ENCODE measurements around the gene ZDHHC13. TPM values are rescaled to one million over a fixed set of nuclear protein-coding genes. Genes with fewer than 3 reads are reported as not detected.

ZDHHC13 gene
- total RNA-seq, 1 experiment from 2014 or later: 20.9 TPM

DNA sequence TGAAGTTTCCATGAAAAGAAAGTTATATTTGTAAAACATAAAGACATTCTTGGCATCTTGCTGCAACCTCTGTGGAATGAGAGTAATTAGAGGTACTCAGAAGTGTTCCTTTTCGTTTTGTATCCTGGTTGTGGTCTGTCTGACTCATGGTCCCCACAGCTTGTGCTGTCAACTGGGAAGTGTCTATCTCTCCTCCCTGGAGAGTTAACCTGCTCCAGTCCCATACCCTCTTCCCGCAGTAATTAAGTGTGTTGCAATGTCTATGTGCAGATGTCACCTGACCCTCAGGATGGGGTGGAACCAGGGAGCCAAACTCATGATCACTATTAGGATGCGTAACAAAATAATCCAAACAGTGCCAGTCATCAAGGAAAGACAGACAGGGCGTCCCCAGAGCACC lies 23.0 kb upstream of the ZDHHC13 start:
- TF ChIP-seq, protein P1, sequence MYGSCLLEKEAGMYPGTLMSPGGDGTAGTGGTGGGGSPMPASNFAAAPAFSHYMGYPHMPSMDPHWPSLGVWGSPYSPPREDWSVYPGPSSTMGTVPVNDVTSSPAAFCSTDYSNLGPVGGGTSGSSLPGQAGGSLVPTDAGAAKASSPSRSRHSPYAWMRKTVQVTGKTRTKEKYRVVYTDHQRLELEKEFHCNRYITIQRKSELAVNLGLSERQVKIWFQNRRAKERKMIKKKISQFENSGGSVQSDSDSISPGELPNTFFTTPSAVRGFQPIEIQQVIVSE (CRISPR knock-in tag; IDR thresholded peaks at IDR 0.05; ENCODE audit: borderline replicate concordance): no peak
- TF ChIP-seq ZNF423 (CRISPR knock-in tag; IDR thresholded peaks at IDR 0.05): no peak
- TF ChIP-seq, protein P2, sequence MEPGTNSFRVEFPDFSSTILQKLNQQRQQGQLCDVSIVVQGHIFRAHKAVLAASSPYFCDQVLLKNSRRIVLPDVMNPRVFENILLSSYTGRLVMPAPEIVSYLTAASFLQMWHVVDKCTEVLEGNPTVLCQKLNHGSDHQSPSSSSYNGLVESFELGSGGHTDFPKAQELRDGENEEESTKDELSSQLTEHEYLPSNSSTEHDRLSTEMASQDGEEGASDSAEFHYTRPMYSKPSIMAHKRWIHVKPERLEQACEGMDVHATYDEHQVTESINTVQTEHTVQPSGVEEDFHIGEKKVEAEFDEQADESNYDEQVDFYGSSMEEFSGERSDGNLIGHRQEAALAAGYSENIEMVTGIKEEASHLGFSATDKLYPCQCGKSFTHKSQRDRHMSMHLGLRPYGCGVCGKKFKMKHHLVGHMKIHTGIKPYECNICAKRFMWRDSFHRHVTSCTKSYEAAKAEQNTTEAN (CRISPR knock-in tag; IDR thresholded peaks at IDR 0.05): no peak
- no peak for TF ChIP-seq ELF4 (CRISPR knock-in tag; IDR thresholded peaks at IDR 0.05; ENCODE audit: low read depth)
- TF ChIP-seq IRF1 (CRISPR knock-in tag; IDR thresholded peaks at IDR 0.05): no peak
- no peak for TF ChIP-seq E2F5 (CRISPR knock-in tag; IDR thresholded peaks at IDR 0.05)
- no peak for TF ChIP-seq PRRX2 (CRISPR knock-in tag; IDR thresholded peaks at IDR 0.05)
- TF ChIP-seq GABPB1 (CRISPR knock-in tag; IDR thresholded peaks at IDR 0.05): no peak
- TF ChIP-seq SMAD4 (CRISPR knock-in tag; IDR thresholded peaks at IDR 0.05): no peak
- no peak for TF ChIP-seq ZNF532 (CRISPR knock-in tag; IDR thresholded peaks at IDR 0.05; ENCODE audit: borderline replicate concordance)
- TF ChIP-seq ZNF396 (CRISPR knock-in tag; IDR thresholded peaks at IDR 0.05; ENCODE audit: borderline replicate concordance): no peak
- no peak overlapping the region for H3K27ac Mint-ChIP-seq
- peaks cover 9% of the 10 kb centered on the region for H3K9me3 Mint-ChIP-seq
- H3K4me3 Mint-ChIP-seq: no peak overlapping the region
- no peaks in the 10 kb centered on the region for H3K36me3 Mint-ChIP-seq
- ATAC-seq (no peak), DNase-seq (ENCODE audit: low spot score) (no peak)
- no peaks in the 10 kb centered on the region; the same call in 1 of the 2 replicates for H3K27me3 Mint-ChIP-seq (ENCODE audit: low read depth)
- ChIA-PET POLR2A (no interaction called here), CTCF (no interaction called here)
- no peaks in the 10 kb centered on the region for H3K4me1 Mint-ChIP-seq

- H3K27ac Mint-ChIP-seq: no peak overlapping the region
- no peaks in the 10 kb centered on the region for H3K36me3 Mint-ChIP-seq
- no peak overlapping the region for H3K4me3 Mint-ChIP-seq
- no peak for DNase-seq (ENCODE audit: low spot score)
- no peak for ATAC-seq
- CTCF ChIA-PET: interaction anchor here (0.6 to 0.9 kb wide), 2 partner anchors 18 to 157 kb away, joined by 3 to 4 read pairs; no protein-coding TSS in a partner anchor
- H3K4me1 Mint-ChIP-seq: no peaks in the 10 kb centered on the region
- H3K9me3 Mint-ChIP-seq: peaks cover 5% of the 10 kb centered on the region; the same call in 1 of the 2 replicates
- POLR2A ChIA-PET: no interaction called here
- no peaks in the 10 kb centered on the region; the same call in 1 of the 2 replicates for H3K27me3 Mint-ChIP-seq (ENCODE audit: low read depth)
- TF ChIP-seq TCF7 (CRISPR knock-in tag; IDR thresholded peaks at IDR 0.05; ENCODE audit: low read depth) (no peak), USF1 (CRISPR knock-in tag; IDR thresholded peaks at IDR 0.05) (no peak), MYBL2 (CRISPR knock-in tag; IDR thresholded peaks at IDR 0.05) (no peak), OVOL2 (CRISPR knock-in tag; IDR thresholded peaks at IDR 0.05; ENCODE audit: borderline replicate concordance) (no peak), ZNF532 (CRISPR knock-in tag; IDR thresholded peaks at IDR 0.05; ENCODE audit: borderline replicate concordance) (no peak), ELF4 (CRISPR knock-in tag; IDR thresholded peaks at IDR 0.05; ENCODE audit: low read depth) (no peak), ETV6 (CRISPR knock-in tag; IDR thresholded peaks at IDR 0.05) (no peak), SOX15 (CRISPR knock-in tag; IDR thresholded peaks at IDR 0.05) (no peak)
- TF ChIP-seq, protein P3, sequence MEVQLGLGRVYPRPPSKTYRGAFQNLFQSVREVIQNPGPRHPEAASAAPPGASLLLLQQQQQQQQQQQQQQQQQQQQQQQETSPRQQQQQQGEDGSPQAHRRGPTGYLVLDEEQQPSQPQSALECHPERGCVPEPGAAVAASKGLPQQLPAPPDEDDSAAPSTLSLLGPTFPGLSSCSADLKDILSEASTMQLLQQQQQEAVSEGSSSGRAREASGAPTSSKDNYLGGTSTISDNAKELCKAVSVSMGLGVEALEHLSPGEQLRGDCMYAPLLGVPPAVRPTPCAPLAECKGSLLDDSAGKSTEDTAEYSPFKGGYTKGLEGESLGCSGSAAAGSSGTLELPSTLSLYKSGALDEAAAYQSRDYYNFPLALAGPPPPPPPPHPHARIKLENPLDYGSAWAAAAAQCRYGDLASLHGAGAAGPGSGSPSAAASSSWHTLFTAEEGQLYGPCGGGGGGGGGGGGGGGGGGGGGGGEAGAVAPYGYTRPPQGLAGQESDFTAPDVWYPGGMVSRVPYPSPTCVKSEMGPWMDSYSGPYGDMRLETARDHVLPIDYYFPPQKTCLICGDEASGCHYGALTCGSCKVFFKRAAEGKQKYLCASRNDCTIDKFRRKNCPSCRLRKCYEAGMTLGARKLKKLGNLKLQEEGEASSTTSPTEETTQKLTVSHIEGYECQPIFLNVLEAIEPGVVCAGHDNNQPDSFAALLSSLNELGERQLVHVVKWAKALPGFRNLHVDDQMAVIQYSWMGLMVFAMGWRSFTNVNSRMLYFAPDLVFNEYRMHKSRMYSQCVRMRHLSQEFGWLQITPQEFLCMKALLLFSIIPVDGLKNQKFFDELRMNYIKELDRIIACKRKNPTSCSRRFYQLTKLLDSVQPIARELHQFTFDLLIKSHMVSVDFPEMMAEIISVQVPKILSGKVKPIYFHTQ (CRISPR knock-in tag; IDR thresholded peaks at IDR 0.05): no peak
Observed at GRCh38 chr11:19094859-19095258, 22.1 kb upstream of the ZDHHC13 start.

All from WTC11 (cell line).